Middle frontal gyrus (tissue), 1 donor: ENCODE measurements around the gene VDAC2.
A peak's percentile ranks its signal among the peaks of the same experiment; 100 is the strongest.
"Not testable (repeated sequence)": the region's sequence is repeated elsewhere in the genome, so short reads cannot be mapped to it uniquely, and the experiment has no call there.

Experiments
- DNase-seq: peaks from one replicate; pipeline ENCODE4 v3.0.0-alpha.2; 2015; ENCODE audit warnings: low spot score; ENCODE audit errors: extremely low spot score

Gene VDAC2

DNA sequence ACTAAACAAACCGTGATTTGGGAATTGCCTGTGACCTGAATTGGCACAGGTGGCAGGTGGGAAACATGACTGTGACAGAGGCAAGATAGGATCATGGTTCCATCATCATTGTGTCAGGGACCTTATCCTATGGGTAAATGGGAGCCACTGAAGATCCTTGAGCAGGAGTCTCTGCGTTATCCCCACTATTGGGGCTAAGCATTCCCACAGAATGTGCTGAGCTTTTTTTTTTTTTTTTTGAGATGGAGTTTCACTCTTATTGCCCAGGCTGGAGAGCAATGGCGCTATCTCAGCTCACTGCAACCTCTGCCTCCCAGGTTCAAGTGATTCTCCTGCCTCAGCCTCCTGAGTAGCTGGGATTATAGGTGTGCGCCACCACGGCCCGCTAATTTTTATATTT is 10.6 kb upstream of the VDAC2 start:
- DNase-seq = not testable (repeated sequence)

DNA sequence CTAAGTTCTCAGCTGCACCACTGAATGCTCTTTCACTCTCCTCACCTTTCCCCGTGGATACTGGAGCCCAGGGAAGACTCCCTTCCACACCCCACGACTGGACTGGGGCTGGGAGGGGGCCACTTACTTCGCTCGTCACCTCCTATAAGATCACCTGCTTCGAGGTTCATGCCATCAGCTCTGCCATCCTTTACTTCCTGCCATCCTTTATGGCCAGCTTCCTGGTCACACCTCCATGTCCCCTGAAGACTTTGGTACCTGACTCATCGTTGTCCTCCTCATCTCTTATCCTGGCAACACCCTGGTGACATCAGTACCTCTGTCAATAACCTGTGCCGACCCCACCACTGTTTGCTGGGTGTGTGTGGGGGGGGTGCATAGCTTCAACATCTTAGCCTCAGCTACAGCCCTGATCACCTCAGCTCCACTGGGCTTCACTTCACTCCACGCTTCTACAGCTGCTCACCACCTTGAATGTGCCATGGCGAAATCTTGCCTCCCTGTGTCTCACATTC is 8.7 kb upstream of the VDAC2 start:
- DNase-seq = no peak

DNA sequence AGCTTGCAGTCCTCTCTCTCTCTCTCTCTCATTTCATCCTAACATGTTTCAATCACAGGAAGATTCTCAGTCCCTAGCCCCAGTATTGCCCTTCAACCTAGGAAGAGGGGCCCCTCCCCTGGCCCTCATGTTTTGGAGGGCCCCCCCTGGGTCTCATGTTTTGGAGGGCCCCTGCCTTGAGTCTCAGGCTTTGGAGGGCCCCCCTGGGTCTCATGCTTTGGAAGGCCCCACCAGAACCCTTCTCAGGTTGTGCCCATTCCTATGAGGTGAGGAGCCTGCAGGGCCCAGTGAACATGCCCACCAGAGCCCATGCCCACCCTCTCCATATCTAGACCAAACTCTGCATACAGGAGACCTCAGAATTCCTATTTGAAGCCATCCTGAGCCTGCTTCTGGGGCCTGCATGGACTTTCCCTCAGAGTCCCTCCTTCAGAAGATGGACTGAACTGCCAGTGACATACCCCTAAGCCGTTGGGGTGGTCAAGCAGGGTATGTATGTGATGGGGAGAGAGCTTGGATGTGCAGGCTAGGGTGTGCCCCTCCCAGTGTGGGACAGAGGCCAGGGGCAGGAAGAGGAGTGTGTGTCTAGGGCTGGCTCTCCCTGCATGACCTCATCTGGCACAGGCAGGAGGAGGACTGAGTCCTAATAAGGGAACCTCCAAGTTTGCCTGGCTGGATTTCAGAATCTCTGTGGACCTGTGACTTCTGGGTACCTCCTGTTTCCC is 8.1 kb upstream of the VDAC2 start:
- no peak for DNase-seq

DNA sequence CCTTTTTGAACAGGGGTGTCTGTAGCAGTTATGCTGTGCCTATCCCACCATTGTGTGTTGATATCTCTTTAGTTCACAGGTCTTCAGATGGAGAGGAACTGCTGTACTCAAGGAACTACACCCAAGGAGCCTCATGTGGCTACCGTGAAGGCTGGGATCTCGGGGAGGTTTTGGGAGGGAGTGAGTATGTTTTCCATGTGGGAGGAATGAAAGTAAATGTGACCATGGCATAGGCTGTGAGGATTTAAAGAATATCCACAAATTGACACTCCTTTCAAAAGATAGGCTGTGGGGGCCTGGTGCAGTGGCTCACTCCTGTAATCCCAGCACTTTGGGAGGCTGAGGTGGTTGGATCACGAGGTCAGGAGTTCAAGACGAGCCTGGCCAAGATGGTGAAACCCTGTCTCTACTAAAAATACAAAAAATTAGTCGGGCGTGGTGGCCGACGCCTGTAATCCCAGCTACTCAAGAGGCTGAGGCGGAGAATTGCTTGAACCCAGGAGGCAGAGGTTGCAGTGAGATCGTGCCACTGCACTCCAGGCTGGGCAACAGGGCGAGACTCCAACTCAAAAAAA is 7.5 kb upstream of the VDAC2 start:
- DNase-seq = not testable (repeated sequence)

DNA sequence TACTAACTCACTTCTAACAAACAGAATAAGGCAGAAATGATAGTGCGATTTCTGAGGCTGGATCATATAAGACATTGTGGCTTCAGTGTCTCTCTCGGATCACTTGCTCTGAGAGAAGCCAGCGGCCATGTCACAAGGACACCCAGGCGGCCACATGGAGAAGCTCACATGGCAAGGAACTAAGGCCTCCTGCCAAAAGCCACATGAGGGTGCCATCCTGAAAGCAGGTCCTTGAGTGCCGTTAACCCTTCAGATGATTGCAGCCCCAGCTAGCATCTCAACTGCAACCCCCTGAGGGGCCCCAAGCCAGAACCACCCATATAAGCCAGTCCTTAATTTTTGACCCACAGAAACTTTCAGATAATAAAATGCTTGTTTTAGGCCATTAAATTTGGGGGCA is 6.9 kb upstream of the VDAC2 start:
- no peak for DNase-seq

DNA sequence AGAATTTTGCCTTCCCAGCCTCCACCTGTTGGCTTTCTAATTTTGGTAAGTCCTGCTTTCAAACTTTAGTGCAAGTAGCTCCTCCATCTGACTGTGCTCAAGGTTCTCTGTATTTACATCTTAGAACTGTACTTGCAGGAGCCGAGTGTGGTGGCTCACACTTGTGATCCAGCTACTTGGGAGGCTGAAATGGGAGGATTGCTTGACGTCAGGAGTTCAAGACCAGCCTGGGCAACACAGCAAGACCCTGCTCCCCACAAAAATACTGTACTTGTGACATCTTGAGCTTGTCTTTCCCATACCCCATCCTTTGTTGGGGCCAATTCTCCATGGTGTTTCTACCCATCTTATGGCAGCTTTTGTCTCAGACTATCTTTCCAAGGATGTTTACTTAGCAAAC is 4.7 kb upstream of the VDAC2 start:
- DNase-seq = no peak

DNA sequence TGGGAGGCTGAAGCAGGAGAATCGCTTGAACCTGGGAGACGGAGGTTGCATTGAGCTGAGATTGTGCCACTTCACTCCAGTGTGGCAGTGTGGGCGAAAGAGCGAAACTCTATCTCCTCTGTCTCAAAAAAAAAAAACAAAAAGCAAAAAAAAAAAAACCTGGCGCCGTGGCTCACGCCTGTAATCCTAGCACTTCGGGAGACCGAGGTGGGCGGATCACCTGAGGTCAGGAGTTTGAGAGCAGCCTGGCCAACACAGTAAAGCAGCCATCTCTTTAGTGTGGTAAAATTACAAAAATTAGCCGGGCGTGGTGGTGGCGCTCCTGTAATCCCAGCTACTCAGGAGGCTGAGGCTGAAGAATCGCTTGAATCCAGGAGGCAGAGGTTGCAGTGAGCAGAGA is 4.0 kb upstream of the VDAC2 start:
- DNase-seq = not testable (repeated sequence)

DNA sequence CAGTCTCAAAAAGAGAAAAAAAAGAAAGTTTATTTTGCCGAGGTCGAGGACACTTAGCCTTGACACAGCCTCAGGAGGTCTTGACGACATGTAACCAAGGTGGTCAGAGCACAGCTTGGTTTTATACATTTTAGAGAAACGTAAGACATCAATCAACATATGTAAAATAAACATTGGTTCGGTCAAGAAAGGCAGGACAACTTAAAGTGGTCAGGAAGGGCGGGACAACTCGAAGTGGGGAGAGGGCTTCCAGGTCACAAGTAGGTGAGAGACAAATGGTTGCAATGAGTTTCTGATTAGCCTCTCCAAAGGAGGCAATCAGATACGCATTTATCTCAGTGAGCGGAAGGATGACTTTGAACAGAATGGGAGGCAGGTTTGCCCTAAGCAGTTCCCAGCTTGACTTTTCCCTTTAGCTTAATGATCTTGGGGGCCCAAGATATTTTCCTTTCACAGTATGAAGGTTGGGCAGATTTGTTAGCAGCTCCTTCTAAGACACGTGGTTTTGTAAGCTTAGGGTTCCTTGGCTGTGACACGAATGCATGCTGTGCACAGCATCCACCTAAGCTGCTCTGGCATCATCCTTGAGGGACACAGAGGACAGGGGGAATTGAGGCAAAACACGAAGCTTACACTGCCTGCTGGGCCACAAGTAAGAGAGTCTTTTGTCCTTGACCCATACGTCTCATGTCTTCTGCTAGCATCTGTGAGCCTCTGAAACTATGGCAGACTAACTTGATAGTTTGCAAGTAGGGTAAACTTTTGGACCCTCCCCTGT is 3.3 kb upstream of the VDAC2 start:
- DNase-seq = no peak

DNA sequence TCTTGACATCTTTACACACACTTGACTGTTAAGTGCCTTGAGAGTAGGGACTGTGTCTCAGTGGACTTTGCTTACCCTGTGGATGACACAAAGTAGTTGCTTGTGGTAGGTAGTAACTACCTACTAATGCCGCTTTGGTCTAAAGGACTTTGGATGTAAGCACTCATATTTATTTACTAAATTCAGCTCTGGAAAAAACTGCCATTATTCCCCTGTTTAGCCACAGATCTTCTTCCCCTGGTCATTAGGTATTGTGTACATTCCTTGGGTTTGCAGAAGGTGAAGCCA is 2.8 kb upstream of the VDAC2 start:
- DNase-seq = no peak

DNA sequence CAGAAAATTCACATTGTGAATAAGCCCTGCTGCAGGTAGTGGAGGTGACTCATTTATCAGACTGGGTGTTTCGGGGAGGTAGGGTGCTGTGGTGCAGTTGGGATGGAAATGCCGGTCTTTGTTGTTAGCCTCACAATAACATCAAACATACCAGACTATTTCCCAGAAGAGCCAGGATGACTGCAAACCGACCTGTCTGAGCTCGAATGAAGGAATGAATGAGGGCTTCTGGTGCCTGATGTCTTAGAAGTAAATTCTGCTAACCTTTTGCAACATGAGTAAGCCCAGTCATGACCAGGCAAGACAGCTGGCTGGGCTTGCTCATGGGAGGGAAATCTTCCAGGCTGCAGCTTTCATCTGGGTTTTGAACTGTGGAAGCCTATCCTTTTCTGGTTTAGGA is 2.4 kb upstream of the VDAC2 start:
- no peak for DNase-seq

DNA sequence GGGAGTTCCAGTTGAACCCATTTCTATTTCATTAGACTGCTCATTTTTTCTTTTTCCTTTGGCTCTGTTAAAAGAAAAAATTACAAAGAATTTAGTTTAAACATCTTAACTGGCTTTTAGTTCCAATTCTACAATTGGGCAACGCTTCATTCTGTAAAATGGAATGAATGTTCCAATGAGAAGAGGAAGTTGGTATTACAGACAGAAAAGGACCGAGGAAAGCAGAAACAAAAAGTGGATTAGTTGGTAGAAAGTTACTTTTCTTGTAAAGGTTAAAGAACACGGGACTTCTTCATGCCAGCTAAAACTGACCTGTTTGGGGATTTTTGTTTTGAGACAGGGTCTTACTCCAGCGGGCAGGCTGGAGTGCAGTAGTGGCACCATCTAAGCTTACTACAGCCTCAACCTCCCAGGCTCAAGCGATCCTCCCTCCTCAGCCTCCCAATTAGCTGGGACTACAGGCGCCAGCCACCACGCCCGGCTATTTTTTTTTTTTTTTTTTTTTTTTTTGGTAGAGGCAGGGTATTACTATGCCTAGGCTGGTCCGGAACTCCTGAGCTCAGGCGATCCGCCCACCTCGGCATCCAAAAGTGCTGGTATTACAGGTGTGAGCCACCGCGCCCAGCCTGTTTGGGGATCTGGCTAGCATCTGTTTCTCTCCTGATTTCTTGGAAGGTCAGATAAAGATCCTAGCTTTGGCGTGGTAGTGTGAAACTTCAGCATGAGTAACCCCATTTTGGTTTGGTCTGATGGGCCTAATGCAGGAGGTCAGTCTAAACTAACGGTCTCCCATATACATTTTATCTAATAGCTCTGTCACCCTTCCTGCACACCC is 1.3 kb upstream of the VDAC2 start:
- no peak for DNase-seq

DNA sequence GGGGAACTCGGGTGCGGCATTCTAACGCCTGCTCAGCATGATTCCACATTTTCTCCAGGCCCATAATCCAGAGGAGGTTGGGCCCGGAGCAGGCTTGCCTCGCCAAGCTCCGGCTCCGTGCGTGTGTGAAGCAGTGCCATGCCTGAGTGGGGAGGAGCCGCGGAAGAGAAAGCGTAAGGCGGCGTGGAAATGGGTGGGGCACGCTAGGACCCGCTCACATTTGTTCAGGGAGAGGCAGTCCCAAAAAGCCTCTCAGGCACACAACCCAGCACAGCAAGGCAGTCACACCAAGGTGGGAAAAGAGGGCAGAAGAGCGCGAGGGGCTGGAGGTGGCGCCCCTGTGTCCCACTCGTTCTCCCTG is 695 bp upstream of the VDAC2 start:
- DNase-seq = peak; percentile 64

DNA sequence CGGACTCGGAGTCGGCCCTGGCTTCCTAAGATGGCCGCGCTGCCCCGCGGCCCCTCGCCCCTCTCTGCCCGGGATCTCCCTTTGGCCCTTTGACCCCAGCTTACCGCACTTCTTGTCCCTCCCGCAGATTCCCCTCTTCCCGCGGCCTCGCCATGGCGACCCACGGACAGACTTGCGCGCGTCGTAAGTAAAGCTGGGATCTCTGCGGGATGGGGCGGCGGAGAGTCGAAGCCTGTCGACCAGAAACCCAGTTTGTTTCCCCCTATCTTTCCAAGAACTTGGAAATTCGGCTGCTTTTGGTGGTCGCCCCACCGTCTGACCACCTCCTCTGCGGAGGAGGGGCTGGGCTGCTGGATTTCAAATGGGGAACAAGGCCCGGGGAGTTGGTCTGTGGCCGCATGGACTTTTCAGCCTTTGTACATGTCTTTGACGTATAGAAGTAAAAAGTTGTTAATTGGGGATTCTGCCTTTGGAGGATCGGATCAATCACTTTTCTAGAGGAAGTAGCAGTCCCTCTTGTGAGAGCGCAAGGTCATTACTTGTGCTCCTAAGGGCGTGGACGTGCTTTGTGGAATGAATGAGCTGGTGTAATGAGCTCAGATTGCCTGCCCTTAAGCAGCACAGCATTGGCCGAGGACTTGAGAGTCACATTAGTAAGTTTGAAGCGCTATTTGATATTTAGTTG is 553 bp downstream of the VDAC2 start:
- DNase-seq = no peak

DNA sequence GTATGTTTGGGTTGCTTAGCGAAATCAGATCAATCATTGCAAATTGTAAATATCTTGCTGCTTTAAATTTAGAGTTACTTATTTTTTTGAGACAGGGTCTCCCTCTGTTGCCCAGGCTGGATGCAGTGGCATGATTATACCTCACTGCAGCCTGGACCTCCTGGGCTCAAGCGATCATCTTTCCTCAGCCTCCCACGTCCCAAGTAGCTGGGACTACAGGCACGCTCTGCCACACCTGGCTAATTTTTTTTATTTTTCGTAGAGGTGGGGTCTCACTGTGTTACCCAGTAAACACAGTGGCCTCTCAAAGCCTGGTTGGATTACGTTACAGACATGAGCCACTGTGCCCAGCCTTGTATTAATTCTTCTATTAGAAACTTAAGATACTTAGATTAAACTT is 1.7 kb downstream of the VDAC2 start:
- no peak for DNase-seq

DNA sequence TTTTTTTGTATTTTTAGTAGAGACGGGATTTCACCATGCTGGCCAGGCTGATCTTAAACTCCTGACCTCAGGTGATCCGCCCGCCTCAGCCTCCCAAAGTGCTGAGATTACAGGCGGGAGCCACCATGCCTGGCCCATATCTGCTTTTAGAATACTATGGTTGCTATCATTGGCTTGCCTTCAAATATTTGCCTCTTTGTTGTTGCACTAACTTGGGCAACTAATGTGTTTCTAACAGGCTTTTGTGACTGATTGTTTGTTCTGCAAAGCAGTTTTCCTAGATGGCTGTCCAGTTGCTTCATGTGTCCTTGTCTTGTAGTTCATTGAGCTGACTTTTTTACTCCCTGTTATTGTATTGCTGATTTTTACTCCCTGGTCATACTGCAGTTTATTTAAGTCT is 9.7 kb downstream of the VDAC2 start:
- DNase-seq = no peak

DNA sequence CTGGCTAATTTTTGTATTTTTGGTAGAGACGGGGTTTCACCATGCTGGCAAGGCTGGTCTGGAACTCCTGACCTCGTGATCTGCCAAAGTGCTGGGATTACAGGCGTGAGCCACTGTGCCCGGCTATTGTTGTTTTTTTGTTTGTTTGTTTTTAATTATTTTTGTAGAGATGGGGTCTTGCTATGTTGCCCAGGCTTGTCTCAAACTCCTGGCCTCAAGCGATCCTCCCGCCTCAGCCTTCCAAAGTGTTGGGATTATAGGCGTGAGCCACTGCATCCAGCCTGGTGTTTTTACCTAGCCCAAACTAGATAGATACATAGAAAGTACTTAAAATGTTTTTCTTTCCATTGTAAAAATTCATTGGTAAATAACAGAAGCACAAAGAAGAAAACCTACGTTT is 10.9 kb downstream of the VDAC2 start:
- not testable (repeated sequence) for DNase-seq

DNA sequence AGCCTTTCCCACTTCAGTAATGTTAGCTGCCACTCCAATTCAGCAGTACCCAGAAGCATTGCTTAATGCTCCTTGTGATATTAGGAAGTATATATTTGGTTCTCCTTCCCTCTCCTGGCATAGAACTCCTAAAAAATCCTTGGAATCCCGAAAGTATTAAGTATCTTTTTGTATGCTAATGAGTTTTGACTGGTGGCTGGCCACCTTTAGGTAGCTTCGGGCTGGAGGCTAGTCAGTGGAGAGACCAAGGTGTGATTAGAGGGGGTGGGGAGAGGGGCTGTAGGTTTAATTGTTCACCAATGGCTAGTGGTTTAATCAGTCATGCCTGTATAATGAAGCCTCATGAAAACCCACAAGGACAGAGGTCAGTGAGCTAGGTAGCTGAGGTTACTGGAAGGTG is 12.9 kb downstream of the VDAC2 start:
- no peak for DNase-seq

DNA sequence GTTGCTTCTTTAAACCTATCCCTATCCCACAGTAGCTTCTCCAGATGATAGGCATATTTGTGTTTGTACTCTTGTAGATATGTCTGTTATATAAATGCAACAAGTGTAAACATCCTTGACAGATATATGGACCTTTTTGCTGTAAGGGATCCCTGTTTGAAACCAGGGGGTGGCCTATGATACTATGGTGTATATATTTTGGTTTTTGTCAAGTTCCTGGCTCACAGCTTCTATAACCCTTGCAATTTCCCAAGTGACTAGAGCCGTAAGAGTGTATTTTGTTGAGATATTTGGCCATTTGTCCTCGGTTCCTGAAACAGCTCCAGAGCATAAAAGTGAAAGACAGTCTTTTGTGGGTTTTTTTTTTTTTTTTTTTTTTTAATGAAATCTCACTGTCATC is 15.5 kb downstream of the VDAC2 start:
- no peak for DNase-seq

DNA sequence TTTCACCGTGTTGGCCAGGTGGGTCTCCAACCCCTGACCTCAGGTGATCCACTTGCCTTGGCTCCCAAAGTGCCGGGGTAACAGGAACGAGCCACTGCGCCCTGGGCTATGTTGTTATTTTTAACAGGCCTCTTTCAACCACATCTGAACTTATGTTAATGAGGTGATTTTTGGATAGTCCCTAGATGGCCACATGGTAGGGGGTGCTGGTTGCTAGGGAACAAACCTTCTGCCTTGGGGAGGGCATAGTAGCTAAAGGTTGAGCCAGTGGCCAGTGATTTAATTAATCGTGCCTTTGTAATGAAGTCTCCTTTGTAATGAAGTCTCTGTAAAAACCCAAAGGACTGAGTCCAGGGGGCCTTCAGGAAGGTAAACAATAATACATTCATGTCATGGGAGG is 16.1 kb downstream of the VDAC2 start:
- no peak for DNase-seq

DNA sequence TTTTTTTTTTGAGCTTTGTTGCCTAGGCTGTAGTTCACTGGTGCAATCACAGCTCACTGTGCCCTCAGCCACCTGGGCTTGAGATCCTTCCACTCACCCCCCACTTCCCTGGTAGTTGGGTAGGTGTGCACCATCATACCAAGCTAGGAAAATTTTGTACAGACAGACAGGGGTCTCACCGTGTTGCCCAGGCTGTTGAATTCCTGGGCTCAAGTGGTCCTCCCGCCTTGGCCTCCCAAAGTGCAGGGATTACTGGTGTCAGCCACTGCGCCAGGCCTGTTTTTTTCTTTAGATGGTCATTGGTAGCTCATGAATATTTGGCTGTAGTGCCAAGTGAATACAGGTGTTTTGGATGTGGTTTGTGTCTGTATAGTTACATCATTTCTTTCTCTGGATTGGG is 17.7 kb downstream of the VDAC2 start:
- no peak for DNase-seq

DNA sequence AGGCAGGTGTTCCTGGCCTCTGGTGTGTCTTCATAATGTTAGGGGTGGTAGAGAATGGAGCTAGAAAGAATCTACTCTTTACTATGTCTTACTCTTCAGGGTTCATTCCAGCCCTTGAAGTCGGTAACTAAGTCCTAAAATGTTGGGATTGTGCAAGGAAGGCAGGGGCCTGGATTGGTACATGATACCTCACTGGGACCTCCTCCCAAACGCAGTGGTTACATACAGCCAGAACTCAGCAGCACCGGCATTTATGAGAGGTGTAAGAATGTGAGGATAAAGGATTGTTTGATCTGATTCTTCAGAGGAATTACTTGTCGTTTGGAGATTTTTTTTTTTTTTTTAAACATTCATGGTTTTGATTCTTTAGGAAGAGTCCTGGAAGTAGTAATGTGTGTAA is 18.2 kb downstream of the VDAC2 start:
- no peak for DNase-seq
